B cell (primary cell): ENCODE data around the gene TSPAN32. TPM values are rescaled to one million over a fixed set of nuclear protein-coding genes. Genes with fewer than 3 reads are reported as not detected.

Experiments used
- ATAC-seq: fragments of 200-7000 bp; cut with Tn5 transposase; one replicate; pipeline ENCODE4 v1.10.0; 2021; ENCODE audit warnings: low read depth, mild to moderate bottlenecking, moderate number of reproducible peaks, moderate library complexity
- CTCF ChIA-PET: fragments of 350-600 bp; sonication (Branson Sonifier 250); formaldehyde crosslinking; loops from one replicate; lab custom pipeline; 2021; ENCODE audit warnings: antibody characterized with exemption, inconsistent platforms; lab: Charles Lee
- POLR2A ChIA-PET: fragments of 350-600 bp; sonication (Branson Sonifier 250); formaldehyde crosslinking; loops from one replicate; lab custom pipeline; 2021; ENCODE audit warnings: antibody characterized with exemption; lab: Charles Lee
- DNase-seq: peaks from one replicate; pipeline ENCODE4 v3.0.0; 2013
- H2AFZ ChIP-seq: 2 replicates; pipeline ENCODE4 v1.6.1; 2012; ENCODE audit warnings: mild to moderate bottlenecking, low read depth, low read length; ENCODE audit not compliant: insufficient read depth, poor library complexity, severe bottlenecking
- H3K27ac ChIP-seq, 2 donors: 1 replicate in 1 of 2; 2 replicates in 1 of 2; pipeline ENCODE4 v1.5.1; 2012 to 2013; ENCODE audit warnings: low read length in 2 of 2, mild to moderate bottlenecking in 2 of 2, moderate library complexity in 1 of 2
- H3K27me3 ChIP-seq, 4 experiments: fragments of 200-600 bp in 1 of 4; sonication (generic) in 1 of 4; replicated peaks in 1 of 4; 1 replicate in 2 of 4; 2 replicates in 2 of 4; pipeline versions ENCODE4 v1.6.1 to v1.7.0; 2013 to 2016; ENCODE audit warnings: low read length in 3 of 4, mild to moderate bottlenecking in 2 of 4, mixed read lengths in 1 of 4, moderate library complexity in 1 of 4; ENCODE audit not compliant: insufficient read depth in 4 of 4, control insufficient read depth in 3 of 4; ENCODE audit errors: control extremely low read depth in 1 of 4
- H3K36me3 ChIP-seq, 2 experiments: replicated peaks in 1 of 2; 1 replicate in 1 of 2; 2 replicates in 1 of 2; pipeline versions ENCODE4 v1.6.1 to v1.7.1; 2013; ENCODE audit warnings: low read length in 1 of 2; ENCODE audit not compliant: insufficient read depth in 2 of 2, control insufficient read depth in 1 of 2; ENCODE audit errors: control extremely low read depth in 1 of 2, extremely low read depth in 1 of 2
- H3K4me1 ChIP-seq, 2 donors: fragments of 200-600 bp in 1 of 2; sonication (generic) in 1 of 2; 1 replicate in 1 of 2; 2 replicates in 1 of 2; pipeline versions ENCODE4 v1.5.1 to v1.6.1; 2013 to 2017; ENCODE audit warnings: low read length in 2 of 2; ENCODE audit not compliant: control insufficient read depth in 2 of 2, insufficient read depth in 2 of 2
- H3K4me2 ChIP-seq: replicated peaks from 2 replicates; pipeline ENCODE3; 2012; ENCODE audit warnings: mild to moderate bottlenecking, low read depth, low read length; ENCODE audit not compliant: poor library complexity, severe bottlenecking
- H3K4me3 ChIP-seq, 5 experiments: fragments of 200-600 bp in 1 of 5; sonication (generic) in 1 of 5; 1 replicate in 3 of 5; 2 replicates in 2 of 5; pipeline versions ENCODE4 v1.5.1 to v1.7.0; 2011 to 2016; ENCODE audit warnings: low read length in 4 of 5, mild to moderate bottlenecking in 4 of 5, low read depth in 2 of 5, control low read depth in 1 of 5, moderate library complexity in 1 of 5; ENCODE audit not compliant: insufficient read depth in 1 of 5; ENCODE audit errors: control extremely low read depth in 1 of 5, extremely low read depth in 1 of 5
- H3K79me2 ChIP-seq: fragments of 200-600 bp; sonication (generic); one replicate; pipeline ENCODE4 v1.6.0; 2016; ENCODE audit warnings: low read length; ENCODE audit not compliant: control insufficient read depth, insufficient read depth
- H3K9ac ChIP-seq: fragments of 200-600 bp; sonication (generic); 2 replicates; pipeline ENCODE4 v1.6.1; 2017; ENCODE audit warnings: mild to moderate bottlenecking, low read length, moderate library complexity
- H3K9me3 ChIP-seq, 3 donors: one replicate each; pipeline versions ENCODE4 v1.6.1 to v1.7.1; 2013; ENCODE audit warnings: low read length in 2 of 3; ENCODE audit not compliant: control insufficient read depth in 2 of 3, insufficient read depth in 1 of 3; ENCODE audit errors: control extremely low read depth in 1 of 3
- H4K20me1 ChIP-seq: 2 replicates; pipeline ENCODE4 v1.6.0; 2012; ENCODE audit warnings: mild to moderate bottlenecking, low read length; ENCODE audit not compliant: insufficient read depth, control insufficient read depth, poor library complexity, severe bottlenecking
- H3K27ac Mint-ChIP-seq: one replicate; pipeline ENCODE4 v1.8.0; 2021; ENCODE audit warnings: mixed read lengths
- H3K27me3 Mint-ChIP-seq: one replicate; pipeline ENCODE4 v1.8.0; 2021; ENCODE audit warnings: mixed read lengths
- H3K4me1 Mint-ChIP-seq: one replicate; pipeline ENCODE4 v1.8.0; 2021; ENCODE audit warnings: mixed read lengths
- H3K4me3 Mint-ChIP-seq: one replicate; pipeline ENCODE4 v1.8.0; 2021; ENCODE audit warnings: mixed read lengths
- H3K9me3 Mint-ChIP-seq: one replicate; pipeline ENCODE4 v1.8.0; 2022; ENCODE audit warnings: mixed read lengths; ENCODE audit not compliant: insufficient read depth
- EZH2 ChIP-seq: IDR thresholded peaks from 2 replicates; pipeline ENCODE4 v1.6.1; 2012; ENCODE audit warnings: borderline replicate concordance, low read depth, mild to moderate bottlenecking, moderate library complexity, low read length; ENCODE audit not compliant: insufficient read depth, poor library complexity, severe bottlenecking
- WGBS: methylation state at CpG from one replicate; pipeline ENCODE4 v1.1.5; 2013; ENCODE audit warnings: missing lambda C conversion rate; ENCODE audit not compliant: insufficient coverage; 5-methylcytosine and 5-hydroxymethylcytosine counted together
- intact Hi-C: fragments of 100-400 bp; cut with micrococcal nuclease; formaldehyde crosslinking; loops from one replicate; pipeline ENCODE4 v1.10.0; 2022
- polyA plus RNA-seq: library from polyadenylated mRNA; depleted of rRNA; stranded (reverse); fragments of >200 nt; gene quantifications from 2 replicates; pipeline ENCODE4 v1.2.3, GENCODE V29; 2012
- total RNA-seq, 2 donors: library from RNA; stranded (reverse); fragments of 120-200 nt in 1 of 2; gene quantifications; 1 replicate in 1 of 2; 2 replicates in 1 of 2; pipeline versions ENCODE4 v1.2.3 to v1.2.4, GENCODE V29; 2013 to 2022
- TF ChIP-seq, protein P1 (sequence below): fragments of 200-600 bp; IDR thresholded peaks from one replicate; pipeline ENCODE4 v1.8.0; 2022; ENCODE audit warnings: antibody characterized with exemption, mild to moderate bottlenecking

Gene TSPAN32
- total and polyA plus RNA-seq, 2 donors (not counting 1 experiment from before 2014, with no cell fraction given), result 22.2 to 75.9 TPM

DNA sequence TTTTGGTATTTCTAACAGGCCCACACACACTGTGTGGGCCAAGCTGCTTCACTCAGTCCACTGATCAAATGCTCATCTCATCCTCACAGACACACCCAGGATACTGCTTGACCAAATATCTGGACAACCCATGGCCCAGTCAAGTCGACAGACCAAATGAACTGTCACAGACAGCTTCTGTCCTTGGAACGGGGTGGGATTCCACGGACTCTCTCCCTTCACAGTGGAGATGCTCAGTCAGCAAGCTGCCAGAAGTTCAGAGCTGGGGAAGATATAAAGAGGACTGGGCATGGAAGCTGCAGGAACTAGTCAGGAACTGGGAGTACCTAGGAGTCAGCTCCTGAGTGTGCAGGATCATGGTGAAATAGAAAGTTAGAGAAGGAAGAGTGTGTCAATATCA is 40.7 kb downstream of the TSPAN32 start:
- Histone ChIP-seq H2AFZ (no peak overlapping the region), H3K79me2 (no peaks in the 10 kb centered on the region), H3K27ac (no peak overlapping the region), H4K20me1 (no peaks in the 10 kb centered on the region), H3K4me3 (no peak overlapping the region), H3K9ac (no peak overlapping the region), H3K9me3 (peaks cover 0 to 25% (median 7%) of the 10 kb centered on the region in 3 donors), H3K27me3 (no peaks in the 10 kb centered on the region), H3K36me3 (no peaks in the 10 kb centered on the region), H3K4me1 (no peaks in the 10 kb centered on the region), H3K4me2 (no peak overlapping the region)
- WGBS, result 93% methylated on average over 3 of the region's 3 CpGs
- ATAC-seq (no peak), DNase-seq (no peak)
- no peak for TF ChIP-seq EZH2
- TF ChIP-seq, protein P1, sequence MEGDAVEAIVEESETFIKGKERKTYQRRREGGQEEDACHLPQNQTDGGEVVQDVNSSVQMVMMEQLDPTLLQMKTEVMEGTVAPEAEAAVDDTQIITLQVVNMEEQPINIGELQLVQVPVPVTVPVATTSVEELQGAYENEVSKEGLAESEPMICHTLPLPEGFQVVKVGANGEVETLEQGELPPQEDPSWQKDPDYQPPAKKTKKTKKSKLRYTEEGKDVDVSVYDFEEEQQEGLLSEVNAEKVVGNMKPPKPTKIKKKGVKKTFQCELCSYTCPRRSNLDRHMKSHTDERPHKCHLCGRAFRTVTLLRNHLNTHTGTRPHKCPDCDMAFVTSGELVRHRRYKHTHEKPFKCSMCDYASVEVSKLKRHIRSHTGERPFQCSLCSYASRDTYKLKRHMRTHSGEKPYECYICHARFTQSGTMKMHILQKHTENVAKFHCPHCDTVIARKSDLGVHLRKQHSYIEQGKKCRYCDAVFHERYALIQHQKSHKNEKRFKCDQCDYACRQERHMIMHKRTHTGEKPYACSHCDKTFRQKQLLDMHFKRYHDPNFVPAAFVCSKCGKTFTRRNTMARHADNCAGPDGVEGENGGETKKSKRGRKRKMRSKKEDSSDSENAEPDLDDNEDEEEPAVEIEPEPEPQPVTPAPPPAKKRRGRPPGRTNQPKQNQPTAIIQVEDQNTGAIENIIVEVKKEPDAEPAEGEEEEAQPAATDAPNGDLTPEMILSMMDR, result no peak
- Mint-ChIP-seq H3K27me3 (no peaks in the 10 kb centered on the region), H3K4me3 (no peak overlapping the region), H3K4me1 (peaks cover 4% of the 10 kb centered on the region), H3K27ac (no peak overlapping the region), H3K9me3 (peaks cover 4% of the 10 kb centered on the region)
- ChIA-PET POLR2A (no interaction called here), CTCF (interaction anchor here (0.7 to 1.4 kb wide), 4 partner anchors 18 to 78 kb away, joined by 3 to 4 read pairs (median 3); no protein-coding TSS in a partner anchor)
- intact Hi-C loops, result no loop called here

DNA sequence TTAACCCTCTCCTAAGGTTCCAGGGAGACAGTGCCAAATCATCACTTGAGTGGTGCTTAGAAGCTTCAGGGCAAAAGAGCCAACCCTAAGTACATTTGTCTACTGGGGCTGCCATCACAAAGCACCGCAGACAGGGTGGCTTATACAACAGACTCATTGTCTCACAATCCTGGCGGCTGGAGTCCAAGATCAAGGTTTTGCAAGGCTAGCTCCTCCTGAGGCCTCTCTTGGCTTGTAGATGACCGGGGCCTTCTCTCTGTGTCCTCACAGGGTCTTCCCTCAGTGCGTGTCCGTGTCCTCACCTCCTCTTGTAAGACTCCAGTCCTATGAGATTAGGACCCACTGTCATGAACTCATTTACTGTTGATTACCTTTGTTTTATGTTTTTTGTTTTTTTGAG is 41.2 kb downstream of the TSPAN32 start:
- Histone ChIP-seq H3K27me3 (no peaks in the 10 kb centered on the region), H3K27ac (no peak overlapping the region), H3K79me2 (no peaks in the 10 kb centered on the region), H3K36me3 (no peaks in the 10 kb centered on the region), H3K4me1 (no peaks in the 10 kb centered on the region), H4K20me1 (no peaks in the 10 kb centered on the region), H3K9ac (no peak overlapping the region), H3K4me3 (no peak overlapping the region), H3K9me3 (peaks cover 0 to 25% (median 7%) of the 10 kb centered on the region in 3 donors), H2AFZ (no peak overlapping the region), H3K4me2 (no peak overlapping the region)
- ChIA-PET POLR2A (no interaction called here), CTCF (interaction anchor here (0.9 to 1.4 kb wide), 3 partner anchors 18 to 78 kb away, joined by 3 to 4 read pairs (median 3); no protein-coding TSS in a partner anchor)
- Mint-ChIP-seq H3K9me3 (peaks cover 4% of the 10 kb centered on the region), H3K4me3 (no peak overlapping the region), H3K4me1 (peaks cover 4% of the 10 kb centered on the region), H3K27ac (no peak overlapping the region), H3K27me3 (no peaks in the 10 kb centered on the region)
- intact Hi-C loops, result no loop called here
- WGBS, result 92% methylated on average over 2 of the region's 5 CpGs
- no peak for TF ChIP-seq EZH2
- TF ChIP-seq, protein P1, result no peak
- ATAC-seq (no peak), DNase-seq (no peak)
